ENCODE results near the gene VCL. TPM values are rescaled to one million over a fixed set of nuclear protein-coding genes. Genes with fewer than 3 reads are reported as not detected.

Gene VCL
- total and polyA plus RNA-seq, 9 of the 15 experiments (the other 6 are each of a cell fraction or from before 2014, with no cell fraction given), result 29.8 to 186 (median 76.4) TPM

- TF ChIP-seq MIER1 (IDR thresholded peaks at IDR 0.05; ENCODE audit: low read depth), result 0 out of 2 replicates have a peak, but pooled peaks have one; percentile 72
- no peak for TF ChIP-seq NR0B1 (IDR thresholded peaks at IDR 0.05; ENCODE audit: partially characterized antibody)
- TF ChIP-seq EP400 (IDR thresholded peaks at IDR 0.05), result no peak
- no peak for TF ChIP-seq ZBTB26 (CRISPR knock-in tag; IDR thresholded peaks at IDR 0.05)
- 0 out of 2 replicates have a peak, but pooled peaks have one; percentile 12 for TF ChIP-seq TCF7 (IDR thresholded peaks at IDR 0.05; ENCODE audit: borderline replicate concordance)
- TF ChIP-seq THRA (IDR thresholded peaks at IDR 0.05), result no peak
- no peak for TF ChIP-seq ZNF224 (CRISPR knock-in tag; IDR thresholded peaks at IDR 0.05)
- TF ChIP-seq CTBP1 (IDR thresholded peaks at IDR 0.05; ENCODE audit: borderline replicate concordance), result peak; percentile 65; the same call in 1 of the 2 replicates
- no peak for TF ChIP-seq ARHGAP35 (IDR thresholded peaks at IDR 0.05; ENCODE audit: partially characterized antibody)
- TF ChIP-seq ARID2 (IDR thresholded peaks at IDR 0.05), result peak; percentile 37
- no peak for TF ChIP-seq ELK1 (CRISPR knock-in tag; IDR thresholded peaks at IDR 0.05)
- TF ChIP-seq ZNF232 (CRISPR knock-in tag; IDR thresholded peaks at IDR 0.05), result no peak
- TF ChIP-seq CHD1 (IDR thresholded peaks at IDR 0.05; ENCODE audit: low read length), result peak; percentile 52
- no peak; the same call in 1 of the 2 replicates for TF ChIP-seq POLR2A (conservative IDR thresholded peaks at IDR 0.05)
- TF ChIP-seq JUN (IDR thresholded peaks at IDR 0.05; ENCODE audit: borderline replicate concordance, low read depth, low read length), result peak; percentile 75; the same call in 1 of the 2 replicates
- no peak; the same call in 1 of the 2 replicates for TF ChIP-seq JUN (CRISPR knock-in tag; IDR thresholded peaks at IDR 0.05; ENCODE audit: borderline replicate concordance)
- TF ChIP-seq PCBP2 (IDR thresholded peaks at IDR 0.05; ENCODE audit: low read depth, low read length, poor library complexity, severe bottlenecking), result no peak
- no peak for TF ChIP-seq ZNF592 (IDR thresholded peaks at IDR 0.05)
These were observed 1.2 kb downstream of the VCL start (continued) for GRCh38 chr10:73998929-73999691.

Data from K562 (cell line).